OCI-LY1 (cell line): ENCODE results near the gene PTPRD.

Experiments
- CTCF ChIP-seq: fragments of 200-600 bp; sonication (generic), shearing (Covaris generic); IDR thresholded peaks from 2 replicates; pipeline ENCODE4 v1.5.1; 2017; ENCODE audit warnings: mild to moderate bottlenecking, antibody characterized with exemption, low read length, moderate library complexity, mixed read lengths
- EZH2 ChIP-seq: fragments of 200-600 bp; sonication (generic), shearing (Covaris generic); IDR thresholded peaks from 2 replicates; pipeline ENCODE4 v1.8.0; 2017; ENCODE audit warnings: borderline replicate concordance, mixed run types, mild to moderate bottlenecking, antibody characterized with exemption, low read length, moderate library complexity, mixed read lengths

- TF ChIP-seq CTCF (no peak), EZH2 (no peak)
Measured at GRCh38 chr9:8391132-8391531, 2221.7 kb downstream of the PTPRD start.
